ENCODE measurements around the gene KIAA1549.

DNA sequence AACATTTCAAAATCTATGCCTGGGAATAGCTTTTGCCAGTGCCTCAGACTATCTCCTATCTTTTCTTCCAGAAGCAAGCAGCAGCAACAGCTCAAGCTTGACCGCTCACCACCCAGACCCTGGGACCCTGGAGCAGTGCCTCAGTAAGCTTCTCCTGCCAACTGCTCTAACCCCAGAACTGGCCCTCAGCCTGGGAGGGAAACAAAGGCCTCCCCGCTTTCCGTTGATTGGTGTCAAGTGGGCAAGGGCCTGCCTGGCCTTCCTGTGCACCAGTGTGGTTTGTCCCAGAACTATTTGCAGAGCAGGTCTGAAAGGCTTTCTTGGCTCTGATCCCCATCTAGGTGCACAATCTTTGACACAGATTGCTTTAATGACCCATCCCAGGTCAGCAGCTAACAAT, 179.9 kb downstream of the KIAA1549 start:
- TF ChIP-seq, protein P1, sequence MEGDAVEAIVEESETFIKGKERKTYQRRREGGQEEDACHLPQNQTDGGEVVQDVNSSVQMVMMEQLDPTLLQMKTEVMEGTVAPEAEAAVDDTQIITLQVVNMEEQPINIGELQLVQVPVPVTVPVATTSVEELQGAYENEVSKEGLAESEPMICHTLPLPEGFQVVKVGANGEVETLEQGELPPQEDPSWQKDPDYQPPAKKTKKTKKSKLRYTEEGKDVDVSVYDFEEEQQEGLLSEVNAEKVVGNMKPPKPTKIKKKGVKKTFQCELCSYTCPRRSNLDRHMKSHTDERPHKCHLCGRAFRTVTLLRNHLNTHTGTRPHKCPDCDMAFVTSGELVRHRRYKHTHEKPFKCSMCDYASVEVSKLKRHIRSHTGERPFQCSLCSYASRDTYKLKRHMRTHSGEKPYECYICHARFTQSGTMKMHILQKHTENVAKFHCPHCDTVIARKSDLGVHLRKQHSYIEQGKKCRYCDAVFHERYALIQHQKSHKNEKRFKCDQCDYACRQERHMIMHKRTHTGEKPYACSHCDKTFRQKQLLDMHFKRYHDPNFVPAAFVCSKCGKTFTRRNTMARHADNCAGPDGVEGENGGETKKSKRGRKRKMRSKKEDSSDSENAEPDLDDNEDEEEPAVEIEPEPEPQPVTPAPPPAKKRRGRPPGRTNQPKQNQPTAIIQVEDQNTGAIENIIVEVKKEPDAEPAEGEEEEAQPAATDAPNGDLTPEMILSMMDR (IDR thresholded peaks at IDR 0.05) = no peak
- TF ChIP-seq POLR2AphosphoS5 (IDR thresholded peaks at IDR 0.05) = no peak

Measured in gastroesophageal sphincter (tissue), 3 donors.